GM12878 (cell line): ENCODE measurements around the gene SLAMF1. TPM values are rescaled to one million over a fixed set of nuclear protein-coding genes. Genes with fewer than 3 reads are reported as not detected.

Source experiments
- ASH2L ChIP-seq: fragments of 300-600, 200-600 bp; sonication (generic); IDR thresholded peaks from 2 replicates; pipeline ENCODE4 v1.6.1; 2017; ENCODE audit warnings: low read depth, mild to moderate bottlenecking, borderline replicate concordance
- BACH1 ChIP-seq: fragments of 450-650 bp; IDR thresholded peaks from 2 replicates; pipeline ENCODE4 v1.6.1; 2017; ENCODE audit warnings: mild to moderate bottlenecking, borderline replicate concordance
- BMI1 ChIP-seq: fragments of 450-650 bp; IDR thresholded peaks from 2 replicates; pipeline ENCODE4 v1.6.1; 2016; ENCODE audit warnings: mild to moderate bottlenecking, moderate library complexity, borderline replicate concordance
- CBX3 ChIP-seq: fragments of 200-600 bp; sonication (generic); IDR thresholded peaks from 2 replicates; pipeline ENCODE4 v1.6.1; 2016; ENCODE audit warnings: low read depth, borderline replicate concordance
- CHD1 ChIP-seq: IDR thresholded peaks from 2 replicates; pipeline ENCODE4 v1.6.1; 2012; ENCODE audit warnings: low read depth, low read length, improper control_type of control experiment
- CHD4 ChIP-seq: fragments of 200-600 bp; sonication (generic); IDR thresholded peaks from 2 replicates; pipeline ENCODE4 v1.6.1; 2016; ENCODE audit warnings: mild to moderate bottlenecking
- DPF2 ChIP-seq: fragments of 450-650 bp; IDR thresholded peaks from 2 replicates; pipeline ENCODE4 v1.6.1; 2017; ENCODE audit warnings: mild to moderate bottlenecking
- EP300 ChIP-seq, 2 experiments: fragments of 150-350 bp in 1 of 2; IDR thresholded peaks; 2 replicates each; pipeline ENCODE4 v1.6.1; 2011 to 2012; ENCODE audit warnings: low read depth in 2 of 2, low read length in 2 of 2, borderline replicate concordance in 1 of 2, improper control_type of control experiment in 1 of 2, inconsistent platforms in 1 of 2; ENCODE audit not compliant: control insufficient read depth in 1 of 2
- ESRRA ChIP-seq: IDR thresholded peaks from 2 replicates; pipeline ENCODE4 v1.6.1; 2012; ENCODE audit warnings: mild to moderate bottlenecking, low read length, improper control_type of control experiment
- ETV6 ChIP-seq, 2 experiments: fragments of 450-650 bp in 1 of 2; IDR thresholded peaks in 1 of 2; conservative IDR thresholded peaks in 1 of 2; 2 replicates each; pipeline ENCODE4 v1.6.1; 2014; ENCODE audit warnings: antibody characterized with exemption in 1 of 2, borderline replicate concordance in 1 of 2, low read depth in 1 of 2, mild to moderate bottlenecking in 1 of 2, moderate library complexity in 1 of 2
- EZH2 ChIP-seq: IDR thresholded peaks from 2 replicates; pipeline ENCODE4 v1.6.1; 2012; ENCODE audit warnings: low read depth, mild to moderate bottlenecking, control low read depth, inconsistent platforms, low read length, borderline replicate concordance; ENCODE audit not compliant: control insufficient read depth
- FOXK2 ChIP-seq: fragments of 450-650 bp; IDR thresholded peaks from 2 replicates; pipeline ENCODE4 v1.6.1; 2017; ENCODE audit warnings: mild to moderate bottlenecking, moderate library complexity
- MTA2 ChIP-seq: fragments of 450-650 bp; IDR thresholded peaks from 2 replicates; pipeline ENCODE4 v1.6.1; 2016; ENCODE audit warnings: low read depth, mild to moderate bottlenecking, moderate library complexity
- MTA3 ChIP-seq: IDR thresholded peaks from 2 replicates; pipeline ENCODE4 v1.6.1; 2012; ENCODE audit warnings: low read length, inconsistent platforms, borderline replicate concordance
- NRF1 ChIP-seq: conservative IDR thresholded peaks from 2 replicates; pipeline ENCODE4 v1.6.1; 2011; ENCODE audit warnings: mild to moderate bottlenecking, low read depth, low read length, improper control_type of control experiment
- PML ChIP-seq: IDR thresholded peaks from 2 replicates; pipeline ENCODE4 v1.6.1; 2012; ENCODE audit warnings: low read length, inconsistent platforms
- POLR2A ChIP-seq: IDR thresholded peaks from 2 replicates; pipeline ENCODE4 v1.6.1; 2011; ENCODE audit warnings: low read depth, mild to moderate bottlenecking, low read length
- POLR2AphosphoS5 ChIP-seq: IDR thresholded peaks from 2 replicates; pipeline ENCODE4 v1.6.1; 2011; ENCODE audit warnings: mild to moderate bottlenecking, low read length, inconsistent platforms
- REST ChIP-seq: IDR thresholded peaks from 2 replicates; pipeline ENCODE4 v1.6.1; 2012; ENCODE audit warnings: mild to moderate bottlenecking, low read depth, low read length
- SIX5 ChIP-seq: IDR thresholded peaks from 2 replicates; pipeline ENCODE4 v1.6.1; 2011; ENCODE audit warnings: mild to moderate bottlenecking, low read depth, low read length, moderate library complexity; ENCODE audit not compliant: severe bottlenecking
- SMARCA5 ChIP-seq: fragments of 450-650 bp; IDR thresholded peaks from 2 replicates; pipeline ENCODE4 v1.6.1; 2017; ENCODE audit warnings: mild to moderate bottlenecking
- TBL1XR1 ChIP-seq: IDR thresholded peaks from 2 replicates; pipeline ENCODE4 v1.6.1; 2012; ENCODE audit warnings: low read depth, low read length, improper control_type of control experiment
- TCF12 ChIP-seq: IDR thresholded peaks from 2 replicates; pipeline ENCODE4 v1.6.1; 2011; ENCODE audit warnings: low read depth, mild to moderate bottlenecking, low read length
- ZBTB4 ChIP-seq: fragments of 450-650 bp; formaldehyde crosslinking; IDR thresholded peaks from 2 replicates; pipeline ENCODE4 v1.4.0; 2022; ENCODE audit warnings: mild to moderate bottlenecking, moderate library complexity
- ZNF622 ChIP-seq: fragments of 450-650 bp; IDR thresholded peaks from 2 replicates; pipeline ENCODE4 v1.6.1; 2017; ENCODE audit warnings: mild to moderate bottlenecking, inconsistent platforms
- polyA plus RNA-seq, 11 experiments: library from polyadenylated mRNA; depleted of rRNA in 4 of 11; unstranded in 6 of 11; stranded (reverse) in 5 of 11; fragments of >200 nt; fragmentation: Nextera tagmentation in 4 of 11; fragmentation: Illumina TruSeq in 1 of 11; extraction: Ambion mirVana in 4 of 11; extraction: Trizol in 1 of 11; gene quantifications; 1 replicate in 1 of 11; 2 replicates in 10 of 11; pipeline versions ENCODE4 v1.2.1 to v1.2.3, GENCODE V29; 2011 to 2016; ENCODE audit warnings: inconsistent platforms in 2 of 11, missing spikeins in 2 of 11, low read depth in 1 of 11
- total RNA-seq, 4 experiments: library from RNA; depleted of rRNA in 3 of 4; stranded (reverse); fragments of >200 nt in 3 of 4; fragmentation: Illumina TruSeq in 1 of 4; extraction: Trizol in 1 of 4; gene quantifications; 2 replicates each; pipeline versions ENCODE4 v1.2.1 to v1.2.3, GENCODE V29; 2013 to 2021

SLAMF1 gene
- total and polyA plus RNA-seq, 10 of the 15 experiments (the other 5 are each of a cell fraction or from before 2014, with no cell fraction given): 87.3 to 260 (median 131) TPM

GRCh38 chr1:160641323-160642280, 5.2 kb downstream of the SLAMF1 start (continued):
- no peak for TF ChIP-seq FOXK2
- TF ChIP-seq SIX5: no peak
- peak; percentile 95 for TF ChIP-seq POLR2AphosphoS5
- no peak for TF ChIP-seq ZNF622
- no peak for TF ChIP-seq CBX3
- no peak for TF ChIP-seq TCF12
- TF ChIP-seq ESRRA: no peak
- 0 out of 2 replicates have a peak, but pooled peaks have one; percentile 7 for TF ChIP-seq ZBTB4 (CRISPR knock-in tag)
- TF ChIP-seq ETV6 (conservative IDR thresholded peaks at IDR 0.05 in 1 of 2, IDR thresholded peaks at IDR 0.05 in 1 of 2; ENCODE audit: borderline replicate concordance in 1 of 2, low read depth in 1 of 2): no peak
- peak; percentile 74 for TF ChIP-seq MTA3
- TF ChIP-seq PML: no peak; the same call in 1 of the 2 replicates
- peak; percentile 61; the same call in 1 of the 2 replicates for TF ChIP-seq BACH1
- TF ChIP-seq CHD1: 0 out of 2 replicates have a peak, but pooled peaks have one; percentile 21
- peak; percentile 48; the same call in 1 of the 2 replicates for TF ChIP-seq POLR2A
- no peak for TF ChIP-seq SMARCA5
- TF ChIP-seq NRF1: no peak
- no peak for TF ChIP-seq EZH2
- TF ChIP-seq TBL1XR1: 0 out of 2 replicates have a peak, but pooled peaks have one; percentile 18
- no peak for TF ChIP-seq REST
- peak; percentile 23; the same call in 1 of the 2 replicates for TF ChIP-seq DPF2
- TF ChIP-seq EP300 (IDR thresholded peaks at IDR 0.05; ENCODE audit: borderline replicate concordance in 1 of 2, control insufficient read depth in 1 of 2, low read depth in 2 of 2, low read length in 2 of 2): no peak; a peak in 1 of 4 replicates
- TF ChIP-seq MTA2: peak; percentile 41; the same call in 1 of the 2 replicates
- no peak for TF ChIP-seq ASH2L
- 0 out of 2 replicates have a peak, but pooled peaks have one; percentile 53 for TF ChIP-seq BMI1
- TF ChIP-seq CHD4: no peak
